GM23338 (cell line): ENCODE data around the gene SLX4.

ENCODE experiments used
- CREB1 ChIP-seq: fragments of 250-450 bp; sonication (Bioruptor Pico); IDR thresholded peaks from 2 replicates; pipeline ENCODE4 v1.5.0; 2020; ENCODE audit warnings: low read depth, mild to moderate bottlenecking, moderate library complexity
- CTCF ChIP-seq, 2 experiments: fragments of 200-600 bp in 1 of 2; sonication (generic) in 1 of 2; conservative IDR thresholded peaks; 2 replicates each; pipeline versions ENCODE4 v1.5.1 to v1.6.1; 2016 to 2017; ENCODE audit warnings: antibody characterized with exemption in 2 of 2, low read depth in 2 of 2, mild to moderate bottlenecking in 2 of 2, moderate library complexity in 1 of 2
- ETS1 ChIP-seq: IDR thresholded peaks from 2 replicates; pipeline ENCODE4 v1.6.1; 2016; ENCODE audit warnings: antibody characterized with exemption
- EZH2 ChIP-seq: fragments of 200-600 bp; sonication (generic); IDR thresholded peaks from one replicate; pipeline ENCODE4 v1.8.0; 2017; ENCODE audit warnings: antibody characterized with exemption, mild to moderate bottlenecking, low read depth; ENCODE audit not compliant: unreplicated experiment
- EZH2phosphoT487 ChIP-seq: fragments of 200-600 bp; sonication (generic); IDR thresholded peaks from one replicate; pipeline ENCODE4 v1.8.1; 2018; ENCODE audit warnings: antibody characterized with exemption; ENCODE audit not compliant: unreplicated experiment
- JUNB ChIP-seq: IDR thresholded peaks from one replicate; pipeline ENCODE4 v1.6.1; 2016; ENCODE audit warnings: antibody characterized with exemption; ENCODE audit not compliant: unreplicated experiment
- POLR2AphosphoS5 ChIP-seq: IDR thresholded peaks from 2 replicates; pipeline ENCODE4 v1.6.1; 2016; ENCODE audit warnings: antibody characterized with exemption, low read depth
- STAT1 ChIP-seq: IDR thresholded peaks from one replicate; pipeline ENCODE4 v1.6.1; 2016; ENCODE audit warnings: antibody characterized with exemption; ENCODE audit not compliant: unreplicated experiment
- ZNF114 ChIP-seq: fragments of 250-450 bp; sonication (Bioruptor Pico); IDR thresholded peaks from 2 replicates; pipeline ENCODE4 v1.5.0; 2020; ENCODE audit warnings: mild to moderate bottlenecking, moderate library complexity
- ZNF331 ChIP-seq: fragments of 250-450 bp; sonication (Bioruptor Pico); IDR thresholded peaks from 2 replicates; pipeline ENCODE4 v1.5.0; 2020; ENCODE audit warnings: low read depth, mild to moderate bottlenecking, moderate library complexity
- ZNF462 ChIP-seq: fragments of 250-450 bp; sonication (Bioruptor Pico); IDR thresholded peaks from 2 replicates; pipeline ENCODE4 v1.5.0; 2020; ENCODE audit warnings: mild to moderate bottlenecking, moderate library complexity
- TF ChIP-seq, protein P1 (sequence below): IDR thresholded peaks from one replicate; pipeline ENCODE4 v1.6.1; 2018; ENCODE audit warnings: antibody characterized with exemption; ENCODE audit not compliant: unreplicated experiment

- TF ChIP-seq EZH2, result no peak
- TF ChIP-seq CTCF (conservative IDR thresholded peaks at IDR 0.05; ENCODE audit: low read depth in 2 of 2), result no peak
- TF ChIP-seq JUNB, result no peak
- TF ChIP-seq ETS1, result no peak
- no peak for TF ChIP-seq POLR2AphosphoS5
- TF ChIP-seq, protein P1, sequence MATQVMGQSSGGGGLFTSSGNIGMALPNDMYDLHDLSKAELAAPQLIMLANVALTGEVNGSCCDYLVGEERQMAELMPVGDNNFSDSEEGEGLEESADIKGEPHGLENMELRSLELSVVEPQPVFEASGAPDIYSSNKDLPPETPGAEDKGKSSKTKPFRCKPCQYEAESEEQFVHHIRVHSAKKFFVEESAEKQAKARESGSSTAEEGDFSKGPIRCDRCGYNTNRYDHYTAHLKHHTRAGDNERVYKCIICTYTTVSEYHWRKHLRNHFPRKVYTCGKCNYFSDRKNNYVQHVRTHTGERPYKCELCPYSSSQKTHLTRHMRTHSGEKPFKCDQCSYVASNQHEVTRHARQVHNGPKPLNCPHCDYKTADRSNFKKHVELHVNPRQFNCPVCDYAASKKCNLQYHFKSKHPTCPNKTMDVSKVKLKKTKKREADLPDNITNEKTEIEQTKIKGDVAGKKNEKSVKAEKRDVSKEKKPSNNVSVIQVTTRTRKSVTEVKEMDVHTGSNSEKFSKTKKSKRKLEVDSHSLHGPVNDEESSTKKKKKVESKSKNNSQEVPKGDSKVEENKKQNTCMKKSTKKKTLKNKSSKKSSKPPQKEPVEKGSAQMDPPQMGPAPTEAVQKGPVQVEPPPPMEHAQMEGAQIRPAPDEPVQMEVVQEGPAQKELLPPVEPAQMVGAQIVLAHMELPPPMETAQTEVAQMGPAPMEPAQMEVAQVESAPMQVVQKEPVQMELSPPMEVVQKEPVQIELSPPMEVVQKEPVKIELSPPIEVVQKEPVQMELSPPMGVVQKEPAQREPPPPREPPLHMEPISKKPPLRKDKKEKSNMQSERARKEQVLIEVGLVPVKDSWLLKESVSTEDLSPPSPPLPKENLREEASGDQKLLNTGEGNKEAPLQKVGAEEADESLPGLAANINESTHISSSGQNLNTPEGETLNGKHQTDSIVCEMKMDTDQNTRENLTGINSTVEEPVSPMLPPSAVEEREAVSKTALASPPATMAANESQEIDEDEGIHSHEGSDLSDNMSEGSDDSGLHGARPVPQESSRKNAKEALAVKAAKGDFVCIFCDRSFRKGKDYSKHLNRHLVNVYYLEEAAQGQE, result no peak
- no peak for TF ChIP-seq CREB1 (CRISPR knock-in tag)
- TF ChIP-seq EZH2phosphoT487, result no peak
- no peak for TF ChIP-seq STAT1
- TF ChIP-seq ZNF114, result no peak
- no peak for TF ChIP-seq ZNF331 (CRISPR knock-in tag)
- no peak for TF ChIP-seq ZNF462
Observed at GRCh38 chr16:3550851-3551847, 60.3 kb downstream of the SLX4 start.
